ENCODE measurements around the gene GCA.

- TF ChIP-seq, protein P1, sequence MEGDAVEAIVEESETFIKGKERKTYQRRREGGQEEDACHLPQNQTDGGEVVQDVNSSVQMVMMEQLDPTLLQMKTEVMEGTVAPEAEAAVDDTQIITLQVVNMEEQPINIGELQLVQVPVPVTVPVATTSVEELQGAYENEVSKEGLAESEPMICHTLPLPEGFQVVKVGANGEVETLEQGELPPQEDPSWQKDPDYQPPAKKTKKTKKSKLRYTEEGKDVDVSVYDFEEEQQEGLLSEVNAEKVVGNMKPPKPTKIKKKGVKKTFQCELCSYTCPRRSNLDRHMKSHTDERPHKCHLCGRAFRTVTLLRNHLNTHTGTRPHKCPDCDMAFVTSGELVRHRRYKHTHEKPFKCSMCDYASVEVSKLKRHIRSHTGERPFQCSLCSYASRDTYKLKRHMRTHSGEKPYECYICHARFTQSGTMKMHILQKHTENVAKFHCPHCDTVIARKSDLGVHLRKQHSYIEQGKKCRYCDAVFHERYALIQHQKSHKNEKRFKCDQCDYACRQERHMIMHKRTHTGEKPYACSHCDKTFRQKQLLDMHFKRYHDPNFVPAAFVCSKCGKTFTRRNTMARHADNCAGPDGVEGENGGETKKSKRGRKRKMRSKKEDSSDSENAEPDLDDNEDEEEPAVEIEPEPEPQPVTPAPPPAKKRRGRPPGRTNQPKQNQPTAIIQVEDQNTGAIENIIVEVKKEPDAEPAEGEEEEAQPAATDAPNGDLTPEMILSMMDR (IDR thresholded peaks at IDR 0.05) = no peak
- no peak for TF ChIP-seq POLR2AphosphoS5 (IDR thresholded peaks at IDR 0.05)
- no peak for TF ChIP-seq EP300 (IDR thresholded peaks at IDR 0.05)
These were observed 25.6 kb downstream of the GCA start for GRCh38 chr2:162369551-162369950.
